Activated CD4-positive, alpha-beta T cell treated with anti-CD3 and anti-CD28 coated beads, Interleukin-2, amount 50 U/mL, for 16 hours (primary cell): ENCODE results near the gene LLGL1.

Source experiments
- DNase-seq: peaks from one replicate; pipeline ENCODE4 v3.0.0-alpha.2; 2020

Gene LLGL1

DNA sequence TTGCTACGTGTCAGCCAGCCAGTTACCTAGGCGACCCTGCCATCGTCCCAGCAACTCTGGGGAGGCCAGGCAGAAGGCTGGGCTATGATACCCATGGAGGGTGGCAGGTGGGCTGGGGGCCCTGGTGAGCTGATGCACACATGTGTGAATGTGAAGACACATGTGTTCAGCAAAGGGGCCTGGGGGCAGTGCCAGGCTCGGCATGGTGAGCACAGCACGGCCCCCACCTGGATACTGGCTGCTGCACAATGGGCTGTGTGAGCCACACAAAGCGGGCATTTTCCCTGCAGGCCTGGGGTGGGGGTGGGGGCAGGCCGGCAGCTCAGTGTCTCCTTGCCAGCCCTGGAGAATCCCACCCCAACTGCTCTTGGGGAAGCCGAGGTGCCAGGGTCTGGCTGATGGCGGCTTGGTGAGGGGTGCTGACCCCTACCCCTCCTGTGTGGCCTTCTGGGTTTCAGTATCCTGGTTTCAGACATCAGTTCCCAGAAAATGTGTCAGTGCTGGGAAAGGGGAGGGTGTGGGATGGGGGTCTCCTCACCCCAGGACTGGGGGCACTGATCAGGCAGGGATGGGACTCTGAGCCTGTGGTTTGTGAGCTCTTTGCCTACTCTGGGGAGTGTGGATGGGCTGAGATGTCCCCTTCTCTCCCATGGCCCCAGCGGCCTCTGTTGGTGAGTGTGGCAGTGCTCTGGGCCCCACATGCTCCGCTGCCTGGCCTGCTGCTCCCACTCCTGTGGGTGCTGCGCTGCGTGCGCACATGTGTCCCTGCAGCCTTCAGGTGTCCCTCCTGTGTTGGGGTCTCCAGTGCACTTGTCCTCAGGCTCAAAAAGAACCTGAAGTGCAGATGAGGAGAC lies 5.1 kb downstream of the LLGL1 start:
- DNase-seq, result no peak

DNA sequence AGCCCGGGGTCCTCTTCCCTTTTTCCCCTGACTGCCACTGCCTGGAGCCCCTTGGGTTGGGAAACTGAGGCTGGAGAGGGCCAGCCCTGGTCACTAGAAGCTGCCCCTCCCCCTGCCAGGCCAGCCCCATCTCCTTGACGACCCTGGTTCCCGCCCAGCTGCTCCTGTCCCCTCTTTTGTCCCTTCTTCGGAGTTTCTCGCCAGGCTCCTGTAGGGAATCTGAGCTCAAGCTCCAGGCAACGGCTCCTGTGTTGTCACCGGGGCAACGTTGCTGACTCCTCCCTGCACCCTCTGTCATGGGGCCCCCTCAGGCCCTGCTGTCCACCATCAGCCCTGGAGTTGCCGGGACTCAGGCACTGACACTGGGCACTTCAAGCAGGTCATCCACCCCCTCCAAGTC lies 5.7 kb downstream of the LLGL1 start:
- DNase-seq, result no peak

DNA sequence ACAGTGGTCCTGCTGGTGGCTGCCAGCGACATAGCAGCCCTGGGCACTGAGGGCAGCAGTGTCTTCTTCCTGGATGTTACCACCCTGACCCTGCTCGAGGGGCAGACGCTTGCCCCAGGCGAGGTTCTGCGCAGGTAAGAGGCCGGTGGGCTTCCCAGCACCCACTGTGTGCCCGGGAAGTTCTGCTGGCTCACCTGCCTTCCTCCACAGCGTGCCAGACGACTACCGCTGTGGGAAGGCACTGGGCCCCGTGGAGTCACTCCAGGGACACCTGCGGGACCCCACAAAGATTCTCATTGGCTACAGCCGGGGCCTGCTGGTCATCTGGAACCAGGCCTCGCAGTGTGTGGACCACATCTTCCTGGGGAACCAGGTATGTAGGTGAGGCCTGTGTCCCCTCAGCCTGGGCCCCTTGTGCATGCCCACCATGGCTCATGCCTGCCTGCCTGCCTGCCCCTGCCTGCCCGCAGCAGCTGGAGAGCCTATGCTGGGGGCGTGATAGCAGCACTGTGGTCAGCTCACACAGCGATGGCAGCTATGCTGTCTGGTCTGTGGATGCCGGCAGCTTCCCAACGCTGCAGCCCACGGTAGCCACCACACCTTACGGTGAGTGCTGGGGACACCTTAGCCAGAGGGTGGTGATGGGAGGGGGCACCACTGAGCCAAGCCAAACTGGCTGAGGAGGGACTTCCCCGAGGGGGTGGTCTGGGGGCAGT lies 8.5 kb downstream of the LLGL1 start:
- no peak for DNase-seq

DNA sequence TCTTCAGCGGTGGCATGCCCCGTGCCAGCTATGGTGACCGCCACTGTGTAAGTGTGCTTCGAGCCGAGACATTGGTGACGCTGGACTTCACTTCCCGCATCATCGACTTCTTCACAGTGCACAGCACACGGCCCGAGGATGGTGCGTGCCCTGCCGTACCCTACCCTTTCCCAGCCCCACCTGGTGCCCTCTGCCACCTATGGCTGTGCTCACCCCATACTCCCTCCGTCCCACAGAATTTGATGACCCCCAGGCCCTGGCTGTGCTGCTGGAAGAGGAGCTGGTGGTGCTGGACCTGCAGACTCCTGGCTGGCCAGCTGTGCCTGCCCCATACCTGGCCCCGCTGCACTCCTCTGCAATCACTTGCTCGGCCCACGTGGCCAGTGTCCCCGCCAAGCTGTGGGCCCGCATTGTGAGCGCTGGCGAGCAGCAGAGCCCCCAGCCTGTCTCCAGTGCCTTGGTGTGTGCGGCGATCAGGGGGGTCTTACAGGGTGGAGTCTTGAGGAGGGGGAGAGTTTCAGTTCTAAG lies 9.5 kb downstream of the LLGL1 start:
- no peak for DNase-seq

DNA sequence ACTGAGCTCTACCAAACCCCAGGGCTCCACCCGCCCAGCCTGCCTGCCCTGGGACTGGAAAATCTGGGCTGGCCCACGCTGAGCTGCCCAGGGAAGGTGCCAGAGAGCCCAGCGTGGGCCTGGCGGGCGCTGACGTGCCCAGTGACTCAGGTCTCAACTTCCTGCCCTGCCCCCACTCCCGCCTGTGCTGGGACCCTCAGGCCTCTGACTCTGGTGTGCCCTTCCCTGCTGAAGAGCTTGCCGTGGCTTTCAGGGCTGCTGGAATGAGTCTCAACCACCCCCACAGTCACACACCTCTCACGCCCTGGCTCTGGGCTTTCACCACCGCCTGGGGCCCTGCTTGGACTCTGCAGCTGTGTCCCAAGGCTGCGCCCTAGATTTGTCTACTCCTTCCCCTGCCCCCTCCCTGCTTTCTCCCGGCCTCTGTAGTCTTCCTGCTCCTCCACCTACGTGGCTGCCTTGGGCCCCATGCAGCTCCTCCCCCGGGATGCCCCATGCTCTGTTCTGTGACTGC lies 10.4 kb downstream of the LLGL1 start:
- peak; percentile 16 for DNase-seq

DNA sequence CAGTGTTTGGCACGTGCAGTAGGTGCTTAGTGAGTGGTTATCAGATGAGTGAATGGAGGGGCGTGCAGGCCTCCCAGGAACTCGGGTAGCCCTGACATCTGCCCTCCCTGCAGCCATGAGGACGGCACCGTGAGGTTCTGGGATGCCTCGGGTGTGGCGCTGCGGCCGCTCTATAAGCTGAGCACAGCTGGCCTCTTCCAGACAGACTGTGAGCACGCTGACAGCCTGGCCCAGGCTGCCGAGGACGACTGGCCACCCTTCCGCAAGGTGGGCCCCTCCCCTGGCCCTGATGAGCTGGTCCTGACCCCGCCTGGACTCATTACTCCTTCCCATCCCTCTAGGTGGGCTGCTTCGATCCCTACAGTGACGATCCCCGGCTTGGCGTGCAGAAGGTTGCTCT lies 11.1 kb downstream of the LLGL1 start:
- DNase-seq, result no peak

DNA sequence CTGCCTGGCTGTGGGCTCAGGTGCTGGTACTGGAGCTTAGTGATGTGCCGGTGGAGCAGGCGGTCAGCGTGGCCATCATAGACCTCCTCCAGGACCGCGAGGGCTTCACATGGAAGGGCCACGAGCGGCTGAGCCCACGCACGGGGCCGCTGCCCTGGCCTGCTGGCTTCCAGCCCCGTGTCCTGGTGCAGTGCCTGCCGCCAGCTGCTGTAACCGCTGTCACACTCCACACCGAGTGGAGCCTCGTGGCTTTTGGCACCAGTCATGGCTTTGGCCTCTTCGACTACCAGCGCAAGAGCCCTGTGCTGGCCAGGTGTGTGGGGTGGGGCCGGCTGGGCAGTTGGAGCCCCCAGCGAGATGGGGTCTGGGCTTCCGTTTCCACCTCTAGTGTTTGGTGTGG lies 12.0 kb downstream of the LLGL1 start:
- DNase-seq, result no peak

DNA sequence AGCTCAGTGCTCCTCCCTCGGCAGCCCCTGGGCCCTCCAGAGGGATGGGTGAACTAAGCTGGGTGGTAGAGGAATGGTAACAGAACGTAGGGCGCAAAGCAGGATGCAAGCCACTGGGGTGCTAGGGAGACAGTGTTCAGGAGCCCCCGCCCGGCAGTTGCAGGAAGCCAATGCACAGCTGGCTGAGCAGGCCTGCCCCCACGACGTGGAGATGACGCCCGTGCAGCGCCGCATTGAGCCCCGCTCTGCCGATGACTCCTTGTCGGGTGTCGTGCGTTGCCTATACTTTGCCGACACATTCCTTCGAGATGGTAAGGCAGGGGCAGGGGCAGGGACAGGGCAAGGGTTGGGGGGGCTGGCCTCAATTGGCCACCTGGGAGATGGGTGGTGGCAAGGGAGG lies 12.9 kb downstream of the LLGL1 start:
- DNase-seq, result no peak

DNA sequence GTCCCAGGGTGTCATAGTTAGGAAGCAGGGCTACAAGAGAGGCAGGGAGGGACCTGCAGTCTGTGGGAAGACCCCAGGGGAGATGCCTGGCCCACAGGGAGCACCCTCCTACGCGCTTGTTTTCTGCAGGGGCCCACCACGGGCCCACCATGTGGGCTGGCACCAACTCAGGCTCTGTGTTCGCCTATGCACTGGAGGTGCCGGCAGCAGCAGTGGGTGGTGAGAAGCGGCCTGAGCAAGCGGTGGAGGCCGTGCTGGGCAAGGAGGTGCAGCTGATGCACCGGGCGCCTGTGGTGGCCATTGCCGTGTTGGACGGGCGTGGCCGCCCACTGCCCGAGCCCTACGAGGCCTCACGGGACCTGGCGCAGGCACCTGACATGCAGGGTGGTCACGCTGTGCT lies 15.0 kb downstream of the LLGL1 start:
- no peak for DNase-seq

DNA sequence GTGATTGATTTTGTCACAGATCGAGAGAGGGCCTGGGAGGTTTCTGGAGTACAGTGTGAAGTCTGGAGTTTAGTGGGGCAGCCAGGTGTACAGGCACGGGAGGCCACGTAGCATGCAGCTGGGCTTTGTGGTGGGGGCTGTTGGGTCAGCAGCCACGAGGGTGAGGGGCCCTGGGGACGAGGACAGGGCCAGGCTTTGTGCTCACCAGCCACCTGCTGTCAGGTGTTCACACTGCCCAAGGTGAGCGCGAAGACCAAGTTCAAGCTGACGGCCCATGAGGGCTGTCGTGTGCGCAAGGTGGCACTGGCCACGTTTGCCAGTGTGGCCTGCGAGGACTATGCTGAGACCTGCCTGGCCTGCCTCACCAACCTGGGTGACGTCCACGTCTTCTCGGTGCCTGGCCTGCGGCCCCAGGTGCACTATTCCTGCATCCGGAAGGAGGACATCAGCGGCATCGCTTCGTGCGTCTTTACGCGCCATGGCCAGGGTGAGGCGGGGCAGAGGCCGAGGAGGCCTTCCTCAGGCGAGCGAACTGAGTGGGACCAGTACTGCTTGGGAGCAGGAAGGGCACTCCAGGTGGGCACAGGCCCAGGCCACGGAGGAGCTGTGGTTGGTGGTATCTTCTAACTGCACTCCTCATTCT lies 15.9 kb downstream of the LLGL1 start:
- no peak for DNase-seq

DNA sequence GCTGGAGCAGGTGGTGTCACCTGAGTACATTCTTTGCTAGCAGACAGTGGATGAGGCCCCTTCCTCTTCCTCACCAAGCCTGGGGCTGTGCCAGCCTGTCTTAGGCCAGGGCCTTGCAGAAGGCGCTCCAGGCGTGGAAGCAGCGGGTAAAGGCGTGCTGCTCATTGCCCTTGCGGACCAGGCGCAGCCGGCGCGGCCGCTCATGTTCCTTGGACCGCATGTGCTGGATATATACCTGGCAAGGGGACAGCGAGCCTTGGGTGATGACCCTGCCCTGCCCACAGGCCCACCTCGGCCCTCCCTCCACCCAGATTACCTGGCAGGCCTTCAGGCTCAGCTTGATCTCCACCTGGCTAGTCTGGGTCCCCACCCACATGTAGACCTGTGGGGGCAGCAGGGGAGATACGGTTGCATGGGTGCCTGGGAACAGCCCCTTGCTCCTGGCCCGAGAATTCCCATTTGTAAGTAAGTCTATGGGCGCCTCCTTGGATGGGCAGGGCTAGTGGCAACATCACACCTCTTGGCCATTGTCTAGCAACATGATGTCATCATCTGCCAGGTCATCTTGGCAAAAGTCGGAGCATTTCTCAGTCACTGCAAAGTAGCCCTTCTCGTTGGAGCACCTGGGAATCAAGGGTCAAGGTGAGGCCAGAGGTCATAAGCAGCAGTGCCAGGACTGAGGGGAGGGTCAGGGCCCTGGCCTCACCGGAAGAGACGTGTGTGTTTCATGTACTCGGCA lies 19.8 kb downstream of the LLGL1 start:
- DNase-seq, result no peak

DNA sequence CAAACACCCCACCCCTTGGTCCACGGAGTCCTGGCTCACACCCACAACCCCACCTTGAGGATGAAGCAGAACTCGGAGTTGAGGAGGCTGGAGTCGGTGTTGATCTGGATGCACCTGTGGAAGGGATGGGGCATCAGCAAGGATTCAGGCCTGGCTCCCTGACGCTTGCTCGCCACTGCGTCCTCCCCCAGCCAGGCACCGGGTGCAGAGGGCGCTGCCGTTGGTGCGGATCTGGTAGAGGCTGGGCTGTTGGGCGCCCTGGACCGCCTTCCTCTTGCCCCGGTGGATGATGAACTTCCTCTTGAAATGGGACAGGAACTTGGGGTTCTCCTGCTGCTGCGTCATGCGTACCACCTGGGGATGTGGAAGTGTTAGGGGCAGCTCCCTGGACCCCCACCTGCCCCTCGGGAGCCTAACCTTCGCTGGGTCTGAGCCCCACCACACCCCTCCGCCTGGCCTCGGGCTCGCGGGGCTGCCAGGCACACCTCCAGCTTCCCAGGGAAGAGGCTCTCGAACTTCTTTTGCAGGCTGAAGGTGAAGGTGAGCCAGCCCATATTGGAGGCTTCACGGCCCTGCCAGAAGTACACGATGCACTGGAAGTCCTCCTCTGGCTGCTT lies 20.8 kb downstream of the LLGL1 start:
- no peak for DNase-seq

DNA sequence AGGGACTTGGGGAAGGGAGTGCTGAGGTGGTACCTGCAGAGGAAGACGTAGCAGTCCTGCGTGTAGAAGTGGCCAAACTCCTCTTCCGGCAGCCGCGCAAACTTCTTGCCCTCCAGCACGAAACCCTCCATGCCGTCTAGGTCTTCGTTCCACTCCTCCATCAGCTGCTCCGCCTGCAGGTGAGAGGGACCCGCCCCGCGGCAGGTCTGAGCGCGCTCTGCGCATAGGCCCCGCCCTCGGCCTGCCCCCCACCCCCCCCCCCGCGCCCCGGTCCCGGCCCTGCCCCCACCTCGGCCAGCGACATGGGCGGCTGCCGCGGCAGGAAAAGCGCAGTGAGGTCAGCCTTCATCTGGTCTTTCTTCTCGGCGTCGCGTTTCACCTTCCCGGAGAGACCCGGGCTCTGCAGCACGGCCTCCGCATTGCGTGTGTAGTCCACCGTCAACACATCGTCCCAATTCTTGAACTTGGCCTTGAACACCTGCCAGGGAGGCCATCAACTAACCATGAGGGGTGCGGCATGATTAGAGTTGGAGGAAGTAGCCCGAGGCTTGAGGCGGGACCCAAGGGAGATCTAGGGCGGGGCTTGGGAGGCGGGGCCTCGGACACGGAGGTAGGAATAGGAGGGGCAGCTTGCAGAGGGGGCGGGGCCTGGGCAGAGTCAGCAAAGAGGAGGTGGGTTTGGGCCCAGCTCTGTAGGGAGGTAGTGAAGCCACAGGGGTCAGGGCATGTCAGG lies 21.6 kb downstream of the LLGL1 start:
- DNase-seq, result peak; percentile 26

DNA sequence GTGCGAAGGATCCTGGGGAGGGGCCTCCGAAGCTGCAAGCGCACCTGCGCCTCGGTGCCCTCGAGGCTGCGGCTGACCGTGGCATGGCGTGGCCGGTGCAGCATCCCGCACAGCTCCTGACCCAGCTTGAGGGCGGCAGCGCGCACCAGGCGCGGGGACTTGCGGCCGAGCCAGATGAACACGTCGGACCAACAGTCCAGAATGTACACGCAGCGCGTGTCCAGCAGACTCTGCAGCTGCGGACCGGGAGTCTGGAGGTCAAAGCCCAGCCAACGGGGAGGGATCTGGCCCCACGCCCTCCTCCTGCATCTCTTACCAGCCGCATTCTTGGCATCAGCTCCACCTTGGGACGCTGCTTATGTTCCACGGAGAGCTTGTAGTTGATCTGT lies 22.2 kb downstream of the LLGL1 start:
- DNase-seq, result no peak

DNA sequence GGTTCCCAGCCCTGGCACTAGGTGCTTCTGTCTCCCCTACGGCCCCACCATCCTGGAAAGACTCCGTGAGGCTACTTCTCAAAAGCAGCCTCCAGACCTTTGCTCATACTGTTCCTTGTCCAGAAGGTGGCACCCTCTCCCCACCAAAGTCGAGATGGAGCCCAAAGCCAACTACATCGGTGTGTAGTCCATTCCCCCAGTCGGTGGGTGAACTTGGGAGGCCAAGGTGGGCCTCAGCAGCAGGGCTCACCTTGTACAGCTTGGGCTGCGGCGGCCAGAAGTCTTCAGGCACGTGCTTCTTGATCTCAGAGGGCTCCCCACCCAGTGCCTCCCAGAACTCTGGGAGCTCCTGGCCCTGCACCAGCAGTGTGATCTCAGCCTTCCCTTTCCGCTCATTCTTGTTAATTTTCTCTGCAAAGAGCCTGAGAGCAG lies 22.9 kb downstream of the LLGL1 start:
- peak; percentile 67 for DNase-seq

DNA sequence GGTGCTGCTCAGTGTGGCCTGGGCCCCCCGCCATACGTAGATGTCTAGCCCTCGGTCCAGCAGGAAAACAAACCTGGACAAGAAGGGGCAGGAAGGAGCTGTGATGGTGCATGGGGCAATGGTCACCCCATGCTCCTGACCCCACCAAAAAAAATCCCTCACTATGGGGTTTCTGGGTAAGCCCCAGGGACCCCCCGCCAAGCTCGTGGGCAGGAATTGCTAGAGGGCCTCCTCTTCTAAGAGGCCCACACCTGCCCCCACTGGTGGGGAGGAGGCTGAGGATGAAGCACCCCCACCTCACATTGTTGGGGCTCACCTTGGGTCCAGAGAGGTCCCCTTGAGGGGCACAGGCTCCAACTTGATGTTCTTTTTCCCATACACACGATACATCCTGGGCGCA lies 23.4 kb downstream of the LLGL1 start:
- DNase-seq, result no peak

DNA sequence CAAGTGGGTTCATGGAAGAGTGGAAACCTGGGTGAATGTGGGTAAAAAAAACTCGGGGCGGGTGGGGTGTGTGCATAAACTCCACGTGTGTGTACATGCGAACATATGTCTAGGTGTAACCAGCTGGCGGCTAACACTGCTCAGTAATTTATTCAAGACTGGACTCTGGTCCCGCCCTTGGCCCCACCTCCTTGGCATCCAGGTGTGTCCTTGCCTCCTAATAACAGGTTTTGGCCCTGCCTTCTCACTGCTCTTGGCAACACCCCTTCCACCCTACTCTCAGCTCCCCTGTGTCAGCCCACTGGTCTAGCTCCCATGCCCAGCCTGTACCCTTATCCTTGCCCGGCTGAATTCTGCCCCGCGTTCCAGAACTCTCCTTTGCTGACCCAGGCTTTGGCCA lies 24.8 kb downstream of the LLGL1 start:
- no peak for DNase-seq

DNA sequence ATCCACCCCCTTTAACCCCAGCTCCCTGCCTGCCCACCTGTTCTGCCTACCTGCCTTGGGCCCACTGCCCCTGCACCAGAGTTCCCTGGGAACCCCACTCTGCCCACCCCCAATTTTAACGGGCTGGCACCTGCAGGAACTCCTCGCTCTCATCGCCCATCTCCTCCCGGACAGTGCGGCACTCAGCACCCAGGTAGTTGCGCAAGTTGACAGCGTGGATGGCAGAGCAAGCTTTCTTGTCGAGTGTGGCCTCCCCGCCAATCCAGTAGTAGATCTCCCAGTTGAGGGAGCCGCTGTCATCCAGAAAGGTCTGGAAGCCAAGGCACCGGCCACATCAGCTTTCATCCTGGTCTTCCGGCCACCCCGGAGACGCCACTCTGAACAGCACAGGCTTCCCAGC lies 25.3 kb downstream of the LLGL1 start:
- no peak for DNase-seq

DNA sequence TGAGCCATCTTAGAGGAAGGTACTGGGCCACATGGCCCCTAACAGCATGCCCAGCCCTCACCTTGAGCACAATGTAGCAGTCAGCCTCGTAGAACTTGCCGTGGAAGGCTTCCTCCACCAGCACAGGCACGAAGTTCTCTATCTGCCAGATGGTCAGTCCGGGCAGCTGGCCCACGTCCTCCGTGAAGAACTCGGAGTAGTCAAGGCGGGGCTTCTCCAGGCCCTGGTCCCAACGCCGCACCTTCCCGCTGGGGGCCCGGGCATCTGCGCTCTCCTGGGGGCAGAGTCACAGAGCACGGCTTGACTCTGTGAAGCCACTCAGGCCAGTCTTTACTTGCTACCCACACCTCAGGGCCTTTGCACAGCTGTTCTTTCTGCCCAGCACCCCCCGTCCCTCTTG lies 25.8 kb downstream of the LLGL1 start:
- DNase-seq, result no peak

DNA sequence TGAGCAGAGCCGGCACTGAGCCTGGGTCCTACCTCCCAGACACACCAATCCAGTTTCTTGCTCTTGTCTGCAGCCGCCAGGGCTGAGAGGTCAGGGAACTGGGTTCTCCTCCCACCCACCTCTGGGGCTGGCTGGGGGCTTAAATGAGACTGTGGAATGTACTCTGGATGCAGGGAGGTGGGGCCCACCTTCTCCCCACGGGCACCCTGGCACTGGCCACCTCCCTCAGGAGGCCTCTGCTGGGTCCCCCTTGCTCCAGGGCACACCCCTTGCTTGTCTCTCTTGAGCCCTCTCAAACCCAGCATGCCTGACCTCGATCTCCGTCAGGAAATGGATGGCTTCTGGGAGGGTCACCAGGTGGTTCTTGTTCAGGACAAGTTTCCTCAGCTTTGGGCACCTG lies 26.7 kb downstream of the LLGL1 start:
- no peak for DNase-seq

DNA sequence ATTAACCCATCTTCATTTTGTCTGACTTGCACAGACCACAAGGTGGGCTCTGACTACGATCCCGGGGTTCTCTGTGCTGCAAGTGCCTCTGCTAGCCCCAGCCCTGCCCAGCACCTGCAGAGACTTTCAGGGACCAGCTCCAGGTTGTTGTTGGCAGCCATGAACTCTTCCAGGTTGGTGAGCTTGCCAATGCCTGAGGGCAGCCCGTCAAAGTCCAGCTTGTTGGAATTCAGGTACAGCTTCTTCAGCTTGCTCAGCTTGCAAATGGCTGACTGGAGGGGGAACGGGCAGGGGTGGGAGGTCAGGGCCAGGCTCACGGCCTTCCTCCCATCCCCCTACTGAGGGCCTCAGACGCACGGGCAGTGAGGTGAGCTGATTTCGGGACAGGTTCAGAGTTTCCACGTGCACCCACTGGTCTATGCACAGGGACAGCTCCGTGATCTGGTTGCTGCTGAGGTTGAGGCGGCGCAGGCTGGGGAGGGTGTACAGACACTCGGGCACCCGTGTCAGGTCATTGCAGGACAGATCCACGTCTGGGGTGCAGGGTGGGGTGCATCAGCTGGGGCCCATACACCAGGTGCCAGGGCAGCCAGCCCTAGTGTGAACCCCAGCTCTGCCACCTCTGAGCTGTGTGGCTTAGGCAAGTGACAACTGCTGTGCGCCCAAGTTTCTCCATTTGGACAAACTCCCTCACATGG lies 27.9 kb downstream of the LLGL1 start:
- no peak for DNase-seq
